MG63 (cell line): ENCODE data around the gene CCR8. TPM values are rescaled to one million over a fixed set of nuclear protein-coding genes. Genes with fewer than 3 reads are reported as not detected.
A peak's percentile ranks its signal among the peaks of the same experiment; 100 is the strongest.

Experiments used
- DNase-seq: peaks from one replicate; pipeline ENCODE4 v3.0.0-alpha.2; 2020
- H3K27me3 ChIP-seq: fragments of 250-450 bp; sonication (Bioruptor Pico); 2 replicates; pipeline ENCODE4 v1.5.1; 2020; ENCODE audit warnings: mild to moderate bottlenecking, moderate library complexity
- H3K36me3 ChIP-seq: fragments of 250-450 bp; sonication (Bioruptor Pico); 2 replicates; pipeline ENCODE4 v1.5.1; 2020; ENCODE audit warnings: mild to moderate bottlenecking, moderate library complexity
- H3K4me3 ChIP-seq: fragments of 250-450 bp; sonication (Bioruptor Pico); 2 replicates; pipeline ENCODE4 v1.5.1; 2020; ENCODE audit warnings: mild to moderate bottlenecking, moderate library complexity
- H3K9me3 ChIP-seq: fragments of 250-450 bp; sonication (Bioruptor Pico); 2 replicates; pipeline ENCODE4 v1.5.1; 2020; ENCODE audit warnings: mild to moderate bottlenecking, moderate library complexity
- total RNA-seq: library from RNA; depleted of rRNA; stranded (reverse); fragments of >200 nt; shearing (Covaris generic); gene quantifications from 2 replicates; pipeline ENCODE4 v1.2.3, GENCODE V29; 2014; ENCODE audit warnings: low replicate concordance; rRNA removed

CCR8 gene
- not detected in 2 replicates for total RNA-seq

- no peaks in the 10 kb centered on the region for H3K9me3 ChIP-seq
- no peaks in the 10 kb centered on the region for H3K27me3 ChIP-seq
- no peaks in the 10 kb centered on the region for H3K36me3 ChIP-seq
- DNase-seq = no peak
- no peak within 1 kb of the TSS for H3K4me3 ChIP-seq
These were observed at the start of gene CCR8 for GRCh38 chr3:39329493-39329892. Gene CCR8 (plus strand): TSS chr3:39329709. CDS start chr3:39332332, 2,623 bp downstream.

GRCh38 chr3:39279745-39280517 lies 49.6 kb upstream of the CCR8 start, which contains the start of gene CX3CR1:
Gene CX3CR1 (minus strand): TSS chr3:39280036. CDS start chr3:39266509, 13,527 bp downstream.
- Histone ChIP-seq H3K36me3 (no peaks in the 10 kb centered on the region), H3K9me3 (no peaks in the 10 kb centered on the region), H3K4me3 (no peak within 1 kb of the TSS), H3K27me3 (no peaks in the 10 kb centered on the region)
- DNase-seq = no peak

GRCh38 chr3:39280571-39280970 lies 48.9 kb upstream of the CCR8 start:
- no peak for DNase-seq
- H3K27me3 ChIP-seq = no peaks in the 10 kb centered on the region
- no peaks in the 10 kb centered on the region for H3K9me3 ChIP-seq
- no peak overlapping the region for H3K4me3 ChIP-seq
- no peaks in the 10 kb centered on the region for H3K36me3 ChIP-seq

GRCh38 chr3:39281533-39281932 lies 48.0 kb upstream of the CCR8 start:
- H3K36me3 ChIP-seq = no peaks in the 10 kb centered on the region
- no peak overlapping the region for H3K4me3 ChIP-seq
- no peaks in the 10 kb centered on the region for H3K27me3 ChIP-seq
- no peaks in the 10 kb centered on the region for H3K9me3 ChIP-seq
- no peak for DNase-seq

- H3K9me3 ChIP-seq = no peaks in the 10 kb centered on the region
- H3K4me3 ChIP-seq = no peak overlapping the region
- no peak for DNase-seq
- no peaks in the 10 kb centered on the region for H3K27me3 ChIP-seq
- no peaks in the 10 kb centered on the region for H3K36me3 ChIP-seq
These were observed 47.5 kb upstream of the CCR8 start for GRCh38 chr3:39282057-39282456.

GRCh38 chr3:39284457-39284881 lies 45.0 kb upstream of the CCR8 start:
- DNase-seq = no peak
- H3K4me3 ChIP-seq = no peak overlapping the region
- H3K27me3 ChIP-seq = no peaks in the 10 kb centered on the region

GRCh38 chr3:39285332-39285731 lies 44.2 kb upstream of the CCR8 start:
- Histone ChIP-seq H3K36me3 (no peaks in the 10 kb centered on the region), H3K4me3 (no peak overlapping the region), H3K27me3 (no peaks in the 10 kb centered on the region), H3K9me3 (no peaks in the 10 kb centered on the region)
- no peak for DNase-seq

More at GRCh38 chr3:39284457-39284881, 45.0 kb upstream of the CCR8 start:
- Histone ChIP-seq H3K36me3 (no peaks in the 10 kb centered on the region), H3K9me3 (no peaks in the 10 kb centered on the region)

GRCh38 chr3:39286771-39287170 lies 42.7 kb upstream of the CCR8 start:
- H3K4me3 ChIP-seq = no peak overlapping the region
- no peak for DNase-seq
- H3K27me3 ChIP-seq = no peaks in the 10 kb centered on the region
- H3K36me3 ChIP-seq = no peaks in the 10 kb centered on the region
- no peaks in the 10 kb centered on the region for H3K9me3 ChIP-seq

- Histone ChIP-seq H3K36me3 (no peaks in the 10 kb centered on the region), H3K4me3 (no peak overlapping the region), H3K27me3 (no peaks in the 10 kb centered on the region), H3K9me3 (no peaks in the 10 kb centered on the region)
- no peak for DNase-seq
These were observed 42.0 kb upstream of the CCR8 start for GRCh38 chr3:39287216-39288164.

- Histone ChIP-seq H3K27me3 (no peaks in the 10 kb centered on the region), H3K4me3 (no peak overlapping the region), H3K9me3 (no peaks in the 10 kb centered on the region), H3K36me3 (no peaks in the 10 kb centered on the region)
- peak; percentile 74 for DNase-seq
These were observed 41.2 kb upstream of the CCR8 start for GRCh38 chr3:39288300-39288808.

GRCh38 chr3:39289107-39289506 lies 40.4 kb upstream of the CCR8 start:
- no peak for DNase-seq
- H3K36me3 ChIP-seq = no peaks in the 10 kb centered on the region
- H3K4me3 ChIP-seq = no peak overlapping the region
- no peaks in the 10 kb centered on the region for H3K27me3 ChIP-seq
- H3K9me3 ChIP-seq = no peaks in the 10 kb centered on the region

- DNase-seq = no peak
- Histone ChIP-seq H3K36me3 (no peaks in the 10 kb centered on the region), H3K27me3 (no peaks in the 10 kb centered on the region), H3K9me3 (no peaks in the 10 kb centered on the region), H3K4me3 (no peak overlapping the region)
These were observed 39.3 kb upstream of the CCR8 start for GRCh38 chr3:39290255-39290654.

- no peak overlapping the region for H3K4me3 ChIP-seq
- H3K36me3 ChIP-seq = no peaks in the 10 kb centered on the region
- peak; percentile 15 for DNase-seq
- H3K27me3 ChIP-seq = no peaks in the 10 kb centered on the region
- no peaks in the 10 kb centered on the region for H3K9me3 ChIP-seq
These were observed 37.6 kb upstream of the CCR8 start for GRCh38 chr3:39291903-39292329.

GRCh38 chr3:39292961-39293360 lies 36.5 kb upstream of the CCR8 start:
- no peak overlapping the region for H3K4me3 ChIP-seq
- no peaks in the 10 kb centered on the region for H3K36me3 ChIP-seq
- no peak for DNase-seq
- no peaks in the 10 kb centered on the region for H3K27me3 ChIP-seq
- H3K9me3 ChIP-seq = no peaks in the 10 kb centered on the region

GRCh38 chr3:39294446-39295183 lies 34.9 kb upstream of the CCR8 start:
- no peak overlapping the region for H3K4me3 ChIP-seq
- no peaks in the 10 kb centered on the region for H3K36me3 ChIP-seq
- H3K27me3 ChIP-seq = no peaks in the 10 kb centered on the region
- H3K9me3 ChIP-seq = no peaks in the 10 kb centered on the region
- no peak for DNase-seq

- Histone ChIP-seq H3K4me3 (no peak overlapping the region), H3K36me3 (no peaks in the 10 kb centered on the region), H3K9me3 (no peaks in the 10 kb centered on the region), H3K27me3 (no peaks in the 10 kb centered on the region)
- DNase-seq = no peak
These were observed 34.2 kb upstream of the CCR8 start for GRCh38 chr3:39295184-39295775.
